Endothelial cell of umbilical vein (primary cell): Measurements from ENCODE around the gene GTF2F1. TPM values are rescaled to one million over a fixed set of nuclear protein-coding genes. Genes with fewer than 3 reads are reported as not detected.

Experiments
- BruUV-seq: library from RNA; stranded (reverse); fragments of 400-500 nt; replicated peaks from 2 replicates; lab custom pipeline; 2021; lab: Mats Ljungman, UMichigan
- CTCF ChIA-PET: fragments of 300-600, 350-600 bp; sonication (Branson Sonifier 250); formaldehyde crosslinking; loops from one replicate; lab custom pipeline; 2021; ENCODE audit warnings: antibody characterized with exemption, inconsistent platforms; lab: Charles Lee
- POLR2A ChIA-PET: fragments of 300-600, 350-600 bp; sonication (Branson Sonifier 250); formaldehyde crosslinking; loops from one replicate; lab custom pipeline; 2021; ENCODE audit warnings: antibody characterized with exemption, inconsistent platforms; lab: Charles Lee
- DNase-seq: peaks from one replicate; pipeline ENCODE4 v3.0.0-alpha.2; 2011; ENCODE audit warnings: low read depth, low spot score
- FAIRE-seq: peaks from 2 replicates; lab custom pipeline; 2011; peaks lifted over from hg19 to GRCh38; lab: Jason Lieb, UNC
- H2AFZ ChIP-seq: 2 replicates; pipeline ENCODE4 v1.6.0; 2012; ENCODE audit warnings: low read depth, low read length, control low read depth, inconsistent platforms
- H3K27ac ChIP-seq: 2 replicates; pipeline ENCODE4 v1.5.1; 2011; ENCODE audit warnings: low read depth, mild to moderate bottlenecking, control low read depth, low read length, moderate library complexity; ENCODE audit not compliant: insufficient read depth
- H3K27me3 ChIP-seq, 2 experiments: 2 replicates each; pipeline versions ENCODE4 v1.6.0 to v1.6.1; 2011; ENCODE audit warnings: low read length in 2 of 2, mixed read lengths in 1 of 2; ENCODE audit not compliant: control insufficient read depth in 2 of 2, insufficient read depth in 2 of 2
- H3K36me3 ChIP-seq, 2 experiments: 2 replicates in 1 of 2; 3 replicates in 1 of 2; pipeline ENCODE4 v1.5.1; 2011; ENCODE audit warnings: low read length in 2 of 2, mild to moderate bottlenecking in 1 of 2, moderate library complexity in 1 of 2; ENCODE audit not compliant: control insufficient read depth in 2 of 2, insufficient read depth in 2 of 2; ENCODE audit errors: extremely low read depth in 1 of 2
- H3K4me1 ChIP-seq: 3 replicates; pipeline ENCODE4 v1.5.1; 2011; ENCODE audit warnings: mild to moderate bottlenecking, low read length; ENCODE audit not compliant: control insufficient read depth, insufficient read depth; ENCODE audit errors: extremely low read depth
- H3K4me2 ChIP-seq: 2 replicates; pipeline ENCODE4 v1.6.1; 2011; ENCODE audit warnings: low read length, control low read depth, mixed read lengths; ENCODE audit not compliant: insufficient read depth
- H3K4me3 ChIP-seq, 3 experiments: fragments of 200-600 bp in 1 of 3; sonication (generic), shearing (Covaris generic) in 1 of 3; replicated peaks in 1 of 3; 2 replicates each; pipeline ENCODE4 v1.5.1; 2011 to 2016; ENCODE audit warnings: control low read depth in 3 of 3, low read length in 3 of 3, mild to moderate bottlenecking in 2 of 3, inconsistent platforms in 1 of 3, low read depth in 1 of 3, moderate library complexity in 1 of 3; ENCODE audit not compliant: insufficient read depth in 1 of 3
- H3K79me2 ChIP-seq: 2 replicates; pipeline ENCODE4 v1.6.0; 2012; ENCODE audit warnings: low read length, inconsistent platforms; ENCODE audit not compliant: control insufficient read depth, insufficient read depth
- H3K9ac ChIP-seq: replicated peaks from 2 replicates; pipeline ENCODE3; 2011; ENCODE audit warnings: low read length, control low read depth; ENCODE audit not compliant: insufficient read depth; ENCODE audit errors: extremely low read depth
- H3K9me1 ChIP-seq: replicated peaks from 3 replicates; pipeline ENCODE4 v1.6.0; 2011; ENCODE audit warnings: mild to moderate bottlenecking, low read length; ENCODE audit not compliant: control insufficient read depth, insufficient read depth; ENCODE audit errors: extremely low read depth
- H3K9me3 ChIP-seq: replicated peaks from 2 replicates; pipeline ENCODE4 v1.5.1; 2012; ENCODE audit warnings: low read length, inconsistent platforms; ENCODE audit not compliant: control insufficient read depth, insufficient read depth
- H4K20me1 ChIP-seq: replicated peaks from 2 replicates; pipeline ENCODE3; 2011; ENCODE audit warnings: mild to moderate bottlenecking, low read length; ENCODE audit not compliant: control insufficient read depth, insufficient read depth; ENCODE audit errors: extremely low read depth
- CTCF ChIP-seq, 2 donors: IDR thresholded peaks; 1 replicate in 1 of 2; 2 replicates in 1 of 2; pipeline ENCODE4 v1.5.1; 2011; ENCODE audit warnings: low read length in 2 of 2, mild to moderate bottlenecking in 2 of 2, moderate library complexity in 2 of 2, control low read depth in 1 of 2, inconsistent platforms in 1 of 2, low read depth in 1 of 2; ENCODE audit not compliant: insufficient read depth in 1 of 2; ENCODE audit errors: extremely low read depth in 1 of 2
- EZH2 ChIP-seq: IDR thresholded peaks from 2 replicates; pipeline ENCODE4 v1.6.1; 2012; ENCODE audit warnings: borderline replicate concordance, low read depth, mild to moderate bottlenecking, moderate library complexity, low read length, inconsistent platforms; ENCODE audit not compliant: severe bottlenecking
- FOS ChIP-seq: IDR thresholded peaks from 2 replicates; pipeline ENCODE4 v1.6.1; 2011; ENCODE audit warnings: mild to moderate bottlenecking, low read length, moderate library complexity, borderline replicate concordance; ENCODE audit not compliant: insufficient read depth
- GATA2 ChIP-seq: IDR thresholded peaks from 2 replicates; pipeline ENCODE4 v1.7.0; 2011; ENCODE audit warnings: low read depth, mild to moderate bottlenecking, moderate library complexity, mixed read lengths, low read length; ENCODE audit not compliant: insufficient read length, insufficient read depth
- JUN ChIP-seq: IDR thresholded peaks from 2 replicates; pipeline ENCODE4 v1.6.1; 2011; ENCODE audit warnings: borderline replicate concordance, low read depth; ENCODE audit not compliant: insufficient read length, insufficient read depth
- MAX ChIP-seq: IDR thresholded peaks from 2 replicates; pipeline ENCODE4 v1.6.1; 2011; ENCODE audit not compliant: insufficient read depth, insufficient read length
- MYC ChIP-seq: IDR thresholded peaks from one replicate; pipeline ENCODE4 v1.6.1; 2011; ENCODE audit warnings: mild to moderate bottlenecking, low read depth, low read length
- POLR2A ChIP-seq: IDR thresholded peaks from 2 replicates; pipeline ENCODE4 v1.6.1; 2012; ENCODE audit warnings: low read depth, mild to moderate bottlenecking, control low read depth, low read length
- POLR2AphosphoS5 ChIP-seq: IDR thresholded peaks from 2 replicates; pipeline ENCODE4 v1.6.1; 2012; ENCODE audit warnings: low read depth, mild to moderate bottlenecking, control low read depth, low read length, moderate library complexity; ENCODE audit not compliant: insufficient read depth
- dilution Hi-C: fragments of 300-500 bp; cut with MboI; formaldehyde crosslinking; loops from one replicate; pipeline ENCODE4 v1.15.0; 2019; ENCODE audit warnings: low sequenced_read_pairs; ENCODE audit not compliant: extremely low pct_ligation_motif_present
- intact Hi-C: fragments of 100-400 bp; cut with micrococcal nuclease; formaldehyde crosslinking; loops from one replicate; pipeline ENCODE4 v1.10.0; 2022
- polyA plus RNA-seq, 4 experiments: library from polyadenylated mRNA; depleted of rRNA in 3 of 4; stranded (reverse) in 3 of 4; unstranded in 1 of 4; fragments of >200 nt; gene quantifications; 2 replicates each; pipeline versions ENCODE4 v1.2.1 to v1.2.3, GENCODE V29; 2011 to 2012; ENCODE audit warnings: missing spikeins in 1 of 4
- total RNA-seq: library from RNA; stranded (reverse); gene quantifications from 2 replicates; pipeline ENCODE4 v1.2.3, GENCODE V29; 2021

Gene GTF2F1
- total and polyA plus RNA-seq, 2 donors (not counting 3 experiments of a cell fraction or from before 2014, with no cell fraction given) = 44.8 to 56.4 TPM

GRCh38 chr19:6396305-6396704, 3.3 kb upstream of the GTF2F1 start:
- dilution Hi-C loops (no loop called here), intact Hi-C loops (no loop called here)
- Histone ChIP-seq H3K9me1 (no peaks in the 10 kb centered on the region), H3K27ac (no peak overlapping the region), H3K9me3 (no peaks in the 10 kb centered on the region), H4K20me1 (no peaks in the 10 kb centered on the region), H2AFZ (no peak overlapping the region), H3K9ac (no peak overlapping the region), H3K36me3 (no peaks in the 10 kb centered on the region), H3K79me2 (peaks cover 15% of the 10 kb centered on the region), H3K4me2 (no peak overlapping the region), H3K27me3 (no peaks in the 10 kb centered on the region), H3K4me3 (no peak overlapping the region), H3K4me1 (peaks cover 7% of the 10 kb centered on the region)
- FAIRE-seq (no peak), DNase-seq (no peak)
- no TSS peak for BruUV-seq
- POLR2A ChIA-PET = no interaction called here
- no peak for TF ChIP-seq MYC
- no peak for TF ChIP-seq GATA2
- no peak for TF ChIP-seq MAX
- TF ChIP-seq FOS = no peak
- no peak for TF ChIP-seq POLR2AphosphoS5
- TF ChIP-seq EZH2 = no peak
- TF ChIP-seq CTCF (IDR thresholded peaks at IDR 0.05; ENCODE audit: extremely low read depth in 1 of 2, insufficient read depth in 1 of 2, low read depth in 1 of 2, low read length in 2 of 2) = no peak
- no peak for TF ChIP-seq JUN
- no peak for TF ChIP-seq POLR2A
- CTCF ChIA-PET = interaction anchor here (1.2 kb wide), 1 partner anchor 14 kb away, joined by 3 read pairs; no protein-coding TSS in a partner anchor
